ENCODE data around the gene PKIB. TPM values are rescaled to one million over a fixed set of nuclear protein-coding genes. Genes with fewer than 3 reads are reported as not detected.

PKIB gene
- total and polyA plus RNA-seq, 9 donors, result 0.36 to 2.7 (median 0.98) TPM; not detected in 1

- TF ChIP-seq CTCF (IDR thresholded peaks at IDR 0.05), result no peak
- TF ChIP-seq POLR2A (IDR thresholded peaks at IDR 0.05), result no peak
- no peak for TF ChIP-seq EP300 (IDR thresholded peaks at IDR 0.05)
- 58 to 66% (median 65%) methylated on average over 3 of the region's 3 CpGs for WGBS, 3 donors
- no peaks in the 10 kb centered on the region for H3K9me3 ChIP-seq
- DNase-seq, result no peak
- H3K4me3 ChIP-seq, result no peak overlapping the region
- no peak overlapping the region for H3K27ac ChIP-seq
- no peaks in the 10 kb centered on the region for H3K27me3 ChIP-seq
- intact Hi-C loops (cut with DNase I), result no loop called here
- H3K4me1 ChIP-seq (ENCODE audit: insufficient read depth), result no peaks in the 10 kb centered on the region
- no peaks in the 10 kb centered on the region for H3K36me3 ChIP-seq
These were observed 100.9 kb downstream of the PKIB start for GRCh38 chr6:122710908-122711635.

DNA sequence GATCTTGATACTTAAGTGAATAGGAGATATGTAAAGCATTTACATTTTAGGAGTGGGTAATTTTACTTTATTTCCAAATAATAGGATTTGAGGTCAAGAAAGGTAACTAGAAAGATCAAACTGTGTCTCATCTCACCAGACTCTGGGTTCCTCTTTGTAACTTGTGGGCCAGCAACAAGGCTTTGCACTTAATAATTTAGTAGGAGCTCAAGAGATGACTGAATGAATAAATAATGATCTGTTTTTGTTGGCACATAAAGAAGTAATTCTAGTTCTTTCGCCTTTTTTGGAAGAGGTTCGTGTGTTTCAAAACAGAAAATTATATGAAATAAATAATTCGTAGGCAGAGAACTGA lies 101.9 kb downstream of the PKIB start:
- no peak overlapping the region for H3K27ac ChIP-seq
- intact Hi-C loops (cut with DNase I), result no loop called here
- TF ChIP-seq POLR2A (IDR thresholded peaks at IDR 0.05), result no peak
- no peak for TF ChIP-seq CTCF (IDR thresholded peaks at IDR 0.05)
- TF ChIP-seq EP300 (IDR thresholded peaks at IDR 0.05), result no peak

DNA sequence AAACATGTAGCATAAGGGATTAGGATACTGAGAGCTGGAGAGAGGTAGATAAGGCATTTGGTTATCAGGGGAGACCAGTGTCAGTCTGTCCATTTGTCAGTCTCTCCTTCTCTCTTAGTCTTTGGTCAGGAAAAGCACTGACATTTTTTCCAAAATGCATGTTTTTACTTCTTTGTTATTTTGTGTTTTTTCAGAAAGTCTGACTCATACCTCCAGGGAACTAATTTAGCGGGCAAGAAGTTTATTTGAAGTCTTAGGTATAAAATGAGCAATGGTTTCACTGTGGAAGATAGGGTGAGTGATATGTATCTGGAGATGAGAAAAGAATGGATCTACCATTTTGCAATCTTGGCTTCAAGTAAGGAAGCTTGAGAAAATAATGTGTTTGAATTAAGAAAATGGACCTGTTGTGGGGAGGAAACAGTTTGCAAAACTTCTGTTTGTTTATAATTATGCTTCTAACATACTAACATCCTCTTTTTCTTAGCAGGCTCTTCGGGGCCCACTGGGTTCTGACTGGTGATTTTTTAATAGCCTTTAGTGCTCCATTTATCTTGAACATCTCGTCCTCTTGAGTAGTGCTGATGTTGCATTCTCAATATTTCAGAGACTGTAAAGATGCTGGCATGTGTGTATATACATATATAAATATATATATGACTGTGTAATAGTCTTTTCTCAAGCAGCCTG lies 102.4 kb downstream of the PKIB start:
- no peak for DNase-seq
- 61 to 69% (median 63%) methylated on average over 3 of the region's 3 CpGs for WGBS, 3 donors
- Histone ChIP-seq H3K27ac (no peak overlapping the region), H3K4me3 (no peak overlapping the region), H3K9me3 (no peaks in the 10 kb centered on the region), H3K27me3 (no peaks in the 10 kb centered on the region), H3K36me3 (no peaks in the 10 kb centered on the region), H3K4me1 (ENCODE audit: insufficient read depth) (no peaks in the 10 kb centered on the region)
- intact Hi-C loops (cut with DNase I), result no loop called here
- no peak for TF ChIP-seq POLR2A (IDR thresholded peaks at IDR 0.05)
- no peak for TF ChIP-seq CTCF (IDR thresholded peaks at IDR 0.05)
- no peak for TF ChIP-seq EP300 (IDR thresholded peaks at IDR 0.05)

More for the DNA sequence above, 101.9 kb downstream of the PKIB start:
- no peaks in the 10 kb centered on the region for H3K27me3 ChIP-seq
- H3K4me1 ChIP-seq (ENCODE audit: insufficient read depth), result no peaks in the 10 kb centered on the region
- no peak for DNase-seq
- H3K4me3 ChIP-seq, result no peak overlapping the region
- no peaks in the 10 kb centered on the region for H3K9me3 ChIP-seq
- H3K36me3 ChIP-seq, result no peaks in the 10 kb centered on the region
- WGBS, 3 donors, result 10 to 19% (median 14%) methylated on average over 3 of the region's 3 CpGs

DNA sequence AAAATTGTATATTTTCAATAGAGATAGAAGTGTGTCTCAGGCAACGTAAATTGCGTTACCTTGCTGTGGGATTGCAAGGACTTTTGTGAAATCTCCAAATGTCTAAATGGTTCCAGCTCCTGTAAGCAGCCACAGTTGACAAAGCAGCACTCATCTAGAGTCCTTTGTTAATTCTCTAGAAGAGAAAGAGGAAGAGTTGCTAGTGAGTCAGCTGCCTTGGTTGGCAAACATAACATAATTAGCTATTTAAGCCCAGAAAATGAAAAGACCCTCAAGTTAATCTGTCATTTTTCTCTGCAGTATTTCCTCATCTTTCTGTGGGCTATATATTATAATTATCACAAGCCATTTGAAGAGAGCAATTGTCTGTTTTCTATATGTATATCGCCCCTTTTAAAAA lies 102.9 kb downstream of the PKIB start:
- intact Hi-C loops (cut with DNase I), result no loop called here
- no peak for DNase-seq
- H3K27ac ChIP-seq, result no peak overlapping the region
- no peak overlapping the region for H3K4me3 ChIP-seq
- no peaks in the 10 kb centered on the region for H3K4me1 ChIP-seq (ENCODE audit: insufficient read depth)
- no peaks in the 10 kb centered on the region for H3K27me3 ChIP-seq
- H3K9me3 ChIP-seq, result no peaks in the 10 kb centered on the region
- WGBS, 3 donors, result 91 to 95% (median 91%) methylated on average over 3 of the region's 3 CpGs
- TF ChIP-seq POLR2A (IDR thresholded peaks at IDR 0.05), result no peak
- H3K36me3 ChIP-seq, result no peaks in the 10 kb centered on the region

- 87 to 92% (median 89%) methylated on average over 5 of the region's 5 CpGs for WGBS, 3 donors
These were observed 103.9 kb downstream of the PKIB start for GRCh38 chr6:122714059-122714458.

More at GRCh38 chr6:122714059-122714458, 103.9 kb downstream of the PKIB start:
- Histone ChIP-seq H3K27me3 (no peaks in the 10 kb centered on the region), H3K9me3 (no peaks in the 10 kb centered on the region), H3K4me1 (ENCODE audit: insufficient read depth) (no peaks in the 10 kb centered on the region), H3K36me3 (no peaks in the 10 kb centered on the region), H3K27ac (no peak overlapping the region), H3K4me3 (no peak overlapping the region)
- intact Hi-C loops (cut with DNase I), result no loop called here
- DNase-seq, result no peak
- TF ChIP-seq CTCF (IDR thresholded peaks at IDR 0.05) (no peak), EP300 (IDR thresholded peaks at IDR 0.05) (no peak), POLR2A (IDR thresholded peaks at IDR 0.05) (no peak)

Data from ovary (tissue), 9 donors.